A673 (cell line): ENCODE data around the gene RLBP1. TPM values are rescaled to one million over a fixed set of nuclear protein-coding genes. Genes with fewer than 3 reads are reported as not detected.

Source experiments
- BruUV-seq: library from RNA; stranded (reverse); fragments of 400-500 nt; replicated peaks from 2 replicates; lab custom pipeline; 2021; lab: Mats Ljungman, UMichigan
- CTCF ChIA-PET: fragments of 300-600 bp; sonication (Branson Sonifier 250); formaldehyde crosslinking; loops from one replicate; lab custom pipeline; 2022; ENCODE audit warnings: antibody characterized with exemption; lab: Charles Lee
- POLR2A ChIA-PET: fragments of 300-600 bp; sonication (Branson Sonifier 250); formaldehyde crosslinking; loops from one replicate; lab custom pipeline; 2022; ENCODE audit warnings: antibody characterized with exemption; ENCODE audit not compliant: low non-redundant PET; lab: Charles Lee
- DNase-seq: peaks from one replicate; pipeline ENCODE4 v3.0.0-alpha.2; 2015; ENCODE audit warnings: low spot score
- H3K27ac ChIP-seq: fragments of 200-600 bp; sonication (generic); 2 replicates; pipeline ENCODE4 v1.5.1; 2016; ENCODE audit warnings: mixed run types, low read depth, mild to moderate bottlenecking, mixed read lengths, antibody characterized with exemption, low read length; ENCODE audit not compliant: poor library complexity, severe bottlenecking
- H3K27me3 ChIP-seq: fragments of 200-600 bp; sonication (generic); replicated peaks from 2 replicates; pipeline ENCODE4 v1.6.1; 2017; ENCODE audit warnings: mixed run types, low read depth, mild to moderate bottlenecking, mixed read lengths, antibody characterized with exemption, low read length; ENCODE audit not compliant: insufficient read depth, poor library complexity
- H3K36me3 ChIP-seq: fragments of 200-600 bp; sonication (generic); 2 replicates; pipeline ENCODE4 v1.6.1; 2016; ENCODE audit warnings: mixed run types, mild to moderate bottlenecking, mixed read lengths, antibody characterized with exemption, low read length; ENCODE audit not compliant: insufficient read depth, poor library complexity, severe bottlenecking
- H3K4me1 ChIP-seq: fragments of 200-600 bp; sonication (generic); 2 replicates; pipeline ENCODE4 v1.6.1; 2017; ENCODE audit warnings: mixed run types, mild to moderate bottlenecking, mixed read lengths, antibody characterized with exemption, low read length; ENCODE audit not compliant: insufficient read depth, poor library complexity, severe bottlenecking
- H3K4me3 ChIP-seq: fragments of 200-600 bp; sonication (generic); 2 replicates; pipeline ENCODE4 v1.5.1; 2016; ENCODE audit warnings: low read depth, mixed run types, mild to moderate bottlenecking, mixed read lengths, low read length; ENCODE audit not compliant: poor library complexity, severe bottlenecking
- H3K9me3 ChIP-seq: fragments of 200-600 bp; sonication (generic); 2 replicates; pipeline ENCODE4 v1.6.1; 2016; ENCODE audit warnings: mixed run types, low read depth, mild to moderate bottlenecking, mixed read lengths, antibody characterized with exemption, low read length; ENCODE audit not compliant: poor library complexity, severe bottlenecking
- EZH2 ChIP-seq: fragments of 200-600 bp; sonication (generic); IDR thresholded peaks from 2 replicates; pipeline ENCODE4 v1.6.1; 2017; ENCODE audit warnings: borderline replicate concordance, low read depth, mild to moderate bottlenecking, mixed read lengths, antibody characterized with exemption, low read length; ENCODE audit not compliant: poor library complexity, severe bottlenecking
- intact Hi-C: fragments of 100-400 bp; cut with micrococcal nuclease; formaldehyde crosslinking; loops from one replicate; pipeline ENCODE4 v1.10.0; 2022; ENCODE audit not compliant: unreplicated experiment
- total RNA-seq: library from RNA; stranded (reverse); gene quantifications from 2 replicates; pipeline ENCODE4 v1.2.3, GENCODE V29; 2021
- TF ChIP-seq, protein P1 (sequence below): fragments of 300-800, 200-600 bp; sonication (generic); conservative IDR thresholded peaks from 2 replicates; pipeline ENCODE4 v1.5.1; 2017; ENCODE audit warnings: low read depth, mild to moderate bottlenecking, antibody characterized with exemption, low read length, moderate library complexity, mixed read lengths

Gene RLBP1
- total RNA-seq, 1 experiment from 2014 or later, result not detected

DNA sequence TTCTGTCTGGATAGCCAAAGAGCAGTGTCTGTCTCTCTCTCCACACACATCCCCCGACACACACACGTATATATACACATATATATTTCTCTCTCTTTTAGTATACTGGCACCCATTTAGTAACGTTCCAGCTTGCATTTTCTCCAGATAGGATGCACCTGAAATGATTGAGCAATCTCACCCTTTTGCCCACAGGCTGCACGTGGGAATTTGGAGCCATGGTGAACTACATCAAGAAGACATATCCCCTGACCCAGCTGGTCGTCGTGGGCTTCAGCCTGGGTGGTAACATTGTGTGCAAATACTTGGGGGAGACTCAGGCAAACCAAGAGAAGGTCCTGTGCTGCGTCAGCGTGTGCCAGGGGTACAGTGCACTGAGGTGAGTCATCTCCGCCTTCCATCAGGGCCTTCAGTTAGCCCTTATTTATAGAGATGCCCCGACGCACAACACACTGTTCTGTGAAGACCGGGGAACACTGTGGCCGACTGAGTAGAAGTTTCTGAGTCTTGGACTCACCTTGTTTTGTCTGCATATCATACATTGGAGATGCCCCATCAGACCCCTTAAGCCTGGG, 45.7 kb downstream of the RLBP1 start:
- Histone ChIP-seq H3K4me3 (no peak overlapping the region), H3K4me1 (no peaks in the 10 kb centered on the region), H3K27me3 (no peaks in the 10 kb centered on the region), H3K36me3 (no peaks in the 10 kb centered on the region), H3K27ac (no peak overlapping the region), H3K9me3 (no peaks in the 10 kb centered on the region)
- intact Hi-C loops, result no loop called here
- no TSS peak for BruUV-seq
- ChIA-PET CTCF (interaction anchor here (0.6 to 1.7 kb wide), 3 partner anchors 31 to 118 kb away, joined by 3 to 5 read pairs (median 4); no protein-coding TSS in a partner anchor), POLR2A (no interaction called here)
- TF ChIP-seq, protein P1, sequence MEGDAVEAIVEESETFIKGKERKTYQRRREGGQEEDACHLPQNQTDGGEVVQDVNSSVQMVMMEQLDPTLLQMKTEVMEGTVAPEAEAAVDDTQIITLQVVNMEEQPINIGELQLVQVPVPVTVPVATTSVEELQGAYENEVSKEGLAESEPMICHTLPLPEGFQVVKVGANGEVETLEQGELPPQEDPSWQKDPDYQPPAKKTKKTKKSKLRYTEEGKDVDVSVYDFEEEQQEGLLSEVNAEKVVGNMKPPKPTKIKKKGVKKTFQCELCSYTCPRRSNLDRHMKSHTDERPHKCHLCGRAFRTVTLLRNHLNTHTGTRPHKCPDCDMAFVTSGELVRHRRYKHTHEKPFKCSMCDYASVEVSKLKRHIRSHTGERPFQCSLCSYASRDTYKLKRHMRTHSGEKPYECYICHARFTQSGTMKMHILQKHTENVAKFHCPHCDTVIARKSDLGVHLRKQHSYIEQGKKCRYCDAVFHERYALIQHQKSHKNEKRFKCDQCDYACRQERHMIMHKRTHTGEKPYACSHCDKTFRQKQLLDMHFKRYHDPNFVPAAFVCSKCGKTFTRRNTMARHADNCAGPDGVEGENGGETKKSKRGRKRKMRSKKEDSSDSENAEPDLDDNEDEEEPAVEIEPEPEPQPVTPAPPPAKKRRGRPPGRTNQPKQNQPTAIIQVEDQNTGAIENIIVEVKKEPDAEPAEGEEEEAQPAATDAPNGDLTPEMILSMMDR, result no peak
- TF ChIP-seq EZH2, result no peak
- no peak for DNase-seq

DNA sequence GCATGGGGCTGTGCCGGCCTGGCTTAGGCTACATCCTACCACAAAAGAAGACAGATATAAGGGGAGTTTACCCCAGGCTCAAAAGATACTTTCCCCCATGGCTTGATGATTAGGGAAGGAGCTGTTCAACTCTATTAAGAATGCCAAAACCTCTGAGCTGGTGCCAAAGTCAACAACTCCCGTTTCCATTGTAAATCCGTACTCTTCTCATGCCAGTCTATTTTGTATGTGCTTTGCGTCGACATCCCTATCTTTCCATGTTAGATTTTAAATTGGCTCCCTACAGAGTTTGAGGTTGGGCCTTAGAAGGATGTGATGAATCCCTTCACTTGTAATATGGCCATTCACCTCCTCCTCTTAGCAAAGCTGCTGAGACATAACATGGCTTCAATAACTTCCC, 46.9 kb downstream of the RLBP1 start:
- H3K9me3 ChIP-seq, result no peaks in the 10 kb centered on the region
- intact Hi-C loops, result no loop called here

DNA sequence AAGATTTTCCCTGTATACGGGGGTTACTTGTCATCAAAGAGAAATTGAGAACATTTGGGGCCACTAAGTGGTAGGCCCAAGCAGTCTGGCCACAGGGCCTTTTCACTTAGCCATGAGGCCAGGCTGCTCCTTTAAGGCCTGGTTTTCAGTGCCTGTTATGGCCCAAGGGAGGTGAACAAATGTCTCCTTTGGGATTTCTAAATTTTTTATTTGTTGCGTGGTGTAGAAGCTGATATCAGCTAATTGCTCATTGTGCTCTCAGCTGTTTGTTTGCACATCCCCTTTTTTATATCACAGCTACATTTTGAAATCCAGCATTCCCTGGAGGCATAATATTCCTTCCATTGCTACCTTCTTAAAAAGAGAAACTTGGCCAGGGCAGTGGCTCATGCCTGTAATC, 48.5 kb downstream of the RLBP1 start:
- BruUV-seq, result no TSS peak
- no peak for DNase-seq
- TF ChIP-seq EZH2, result no peak
- TF ChIP-seq, protein P1, result no peak
- H3K9me3 ChIP-seq, result no peaks in the 10 kb centered on the region
- no peak overlapping the region for H3K27ac ChIP-seq
- H3K27me3 ChIP-seq, result no peaks in the 10 kb centered on the region
- intact Hi-C loops, result no loop called here
- H3K4me1 ChIP-seq, result peaks cover 7% of the 10 kb centered on the region
- CTCF ChIA-PET, result interaction anchor here (0.6 to 2.2 kb wide), 2 partner anchors 84 to 115 kb away, joined by 4 to 6 read pairs; partner anchors contain the start of gene ABHD2
- H3K4me3 ChIP-seq, result no peak overlapping the region
- no peaks in the 10 kb centered on the region for H3K36me3 ChIP-seq
- POLR2A ChIA-PET, result no interaction called here

More for the DNA sequence above, 46.9 kb downstream of the RLBP1 start:
- Histone ChIP-seq H3K36me3 (no peaks in the 10 kb centered on the region), H3K4me3 (no peak overlapping the region), H3K27ac (no peak overlapping the region), H3K27me3 (no peaks in the 10 kb centered on the region), H3K4me1 (no peaks in the 10 kb centered on the region)
- TF ChIP-seq EZH2, result no peak
- TF ChIP-seq, protein P1, result no peak
- CTCF ChIA-PET, result interaction anchor here (1.7 kb wide), 1 partner anchor 32 kb away, joined by 4 read pairs; no protein-coding TSS in a partner anchor
- POLR2A ChIA-PET, result no interaction called here
- DNase-seq, result no peak
- no TSS peak for BruUV-seq
